ENCODE data around the gene PPP1R12A.

DNA sequence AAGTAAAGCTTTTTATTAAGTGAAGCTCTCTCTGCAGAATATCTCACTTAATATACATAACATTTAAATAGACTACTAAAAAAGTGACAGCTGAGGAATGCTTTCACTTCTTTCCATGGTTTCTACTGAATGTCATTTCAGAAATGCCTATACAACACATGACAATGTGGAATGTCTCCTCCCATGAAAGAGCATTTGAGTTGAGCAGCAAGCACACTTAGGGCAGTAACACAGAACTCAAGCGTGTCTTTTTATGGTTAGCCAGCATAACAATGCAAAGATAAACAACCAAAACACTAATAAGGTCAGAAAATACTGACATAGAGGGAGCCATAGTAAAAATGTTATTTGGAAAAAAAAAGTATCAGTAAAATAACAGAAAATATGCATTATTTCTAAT lies 9.4 kb downstream of the PPP1R12A start:
- TF ChIP-seq GLI4 (tag by site-specific recombination; IDR thresholded peaks at IDR 0.05), result no peak
- TF ChIP-seq CTCF (tag by site-specific recombination; IDR thresholded peaks at IDR 0.05), result no peak
- no peak for TF ChIP-seq SP2 (tag by site-specific recombination; IDR thresholded peaks at IDR 0.05)
- TF ChIP-seq HOXA7 (CRISPR knock-in tag; IDR thresholded peaks at IDR 0.05; ENCODE audit: borderline replicate concordance), result no peak
- no peak for TF ChIP-seq TCF7L2 (IDR thresholded peaks at IDR 0.05; ENCODE audit: borderline replicate concordance, low read depth, low read length)
- TF ChIP-seq ZEB2 (tag by site-specific recombination; IDR thresholded peaks at IDR 0.05), result no peak
- no peak for TF ChIP-seq ZNF76 (tag by site-specific recombination; IDR thresholded peaks at IDR 0.05; ENCODE audit: borderline replicate concordance, low read depth)
